IMR-90 (cell line): ENCODE data around the gene SGTB.
"Not testable (repeated sequence)": the region's sequence is repeated elsewhere in the genome, so short reads cannot be mapped to it uniquely, and the experiment has no call there.

Experiments
- BHLHE40 ChIP-seq: fragments of 150-350 bp; IDR thresholded peaks from 2 replicates; pipeline ENCODE4 v1.6.1; 2016; ENCODE audit warnings: mild to moderate bottlenecking, low read depth, low read length
- TF ChIP-seq, protein P1 (sequence below): conservative IDR thresholded peaks from 2 replicates; pipeline ENCODE4 v1.5.1; 2012; ENCODE audit warnings: mild to moderate bottlenecking, low read depth, low read length, improper control_type of control experiment

DNA sequence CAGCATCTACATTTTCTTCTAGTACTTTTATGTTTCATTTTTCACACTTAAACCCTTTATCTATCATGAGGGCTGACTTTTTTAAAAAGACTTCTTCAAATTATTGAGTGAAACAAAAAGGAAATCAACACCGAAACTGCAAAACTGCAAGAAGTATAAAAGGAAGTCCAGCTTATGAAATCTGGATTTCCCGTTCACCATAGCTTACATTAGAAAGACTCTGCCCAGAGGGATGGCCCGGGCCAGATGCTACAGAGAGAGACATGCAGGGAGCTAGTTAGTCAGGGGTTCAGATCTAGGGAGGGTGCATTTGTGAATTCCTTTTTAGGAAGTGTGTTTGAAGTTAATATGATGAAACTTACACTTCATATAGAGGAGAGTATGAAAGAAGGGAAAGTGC, 10.1 kb upstream of the SGTB start:
- TF ChIP-seq, protein P1, sequence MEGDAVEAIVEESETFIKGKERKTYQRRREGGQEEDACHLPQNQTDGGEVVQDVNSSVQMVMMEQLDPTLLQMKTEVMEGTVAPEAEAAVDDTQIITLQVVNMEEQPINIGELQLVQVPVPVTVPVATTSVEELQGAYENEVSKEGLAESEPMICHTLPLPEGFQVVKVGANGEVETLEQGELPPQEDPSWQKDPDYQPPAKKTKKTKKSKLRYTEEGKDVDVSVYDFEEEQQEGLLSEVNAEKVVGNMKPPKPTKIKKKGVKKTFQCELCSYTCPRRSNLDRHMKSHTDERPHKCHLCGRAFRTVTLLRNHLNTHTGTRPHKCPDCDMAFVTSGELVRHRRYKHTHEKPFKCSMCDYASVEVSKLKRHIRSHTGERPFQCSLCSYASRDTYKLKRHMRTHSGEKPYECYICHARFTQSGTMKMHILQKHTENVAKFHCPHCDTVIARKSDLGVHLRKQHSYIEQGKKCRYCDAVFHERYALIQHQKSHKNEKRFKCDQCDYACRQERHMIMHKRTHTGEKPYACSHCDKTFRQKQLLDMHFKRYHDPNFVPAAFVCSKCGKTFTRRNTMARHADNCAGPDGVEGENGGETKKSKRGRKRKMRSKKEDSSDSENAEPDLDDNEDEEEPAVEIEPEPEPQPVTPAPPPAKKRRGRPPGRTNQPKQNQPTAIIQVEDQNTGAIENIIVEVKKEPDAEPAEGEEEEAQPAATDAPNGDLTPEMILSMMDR: not testable (repeated sequence)
- TF ChIP-seq BHLHE40: not testable (repeated sequence)
